Caco-2 (cell line): ENCODE data around the gene SCN3B. TPM values are rescaled to one million over a fixed set of nuclear protein-coding genes. Genes with fewer than 3 reads are reported as not detected.

Experiments
- BruUV-seq: library from RNA; stranded (reverse); fragments of 400-500 nt; replicated peaks from 2 replicates; lab custom pipeline; 2021; lab: Mats Ljungman, UMichigan
- CTCF ChIA-PET: fragments of 300-600 bp; sonication (Branson Sonifier 250); formaldehyde crosslinking; loops from one replicate; lab custom pipeline; 2022; ENCODE audit warnings: antibody characterized with exemption; lab: Charles Lee
- POLR2A ChIA-PET: fragments of 300-600 bp; sonication (Branson Sonifier 250); formaldehyde crosslinking; loops from one replicate; lab custom pipeline; 2022; ENCODE audit warnings: antibody characterized with exemption; lab: Charles Lee
- DNase-seq, 2 experiments: peaks; one replicate each; pipeline versions ENCODE4 v3.0.0 to v3.0.0-alpha.2; 2020 to 2022
- H3K27me3 ChIP-seq: replicated peaks from 2 replicates; pipeline ENCODE4 v1.6.0; 2011; ENCODE audit warnings: low read length; ENCODE audit not compliant: control insufficient read depth, insufficient read depth
- H3K36me3 ChIP-seq: 2 replicates; pipeline ENCODE4 v1.5.1; 2011; ENCODE audit warnings: low read length; ENCODE audit not compliant: control insufficient read depth, insufficient read depth
- H3K4me1 ChIP-seq: fragments of 250-450 bp; sonication (Bioruptor Pico); 2 replicates; pipeline ENCODE4 v1.5.1; 2020; ENCODE audit warnings: mild to moderate bottlenecking
- H3K4me3 ChIP-seq: 2 replicates; pipeline ENCODE4 v1.5.1; 2011; ENCODE audit warnings: low read depth, mild to moderate bottlenecking, control low read depth, low read length
- H3K9me3 ChIP-seq: fragments of 250-450 bp; sonication (Bioruptor Pico); 2 replicates; pipeline ENCODE4 v1.5.1; 2020; ENCODE audit warnings: mild to moderate bottlenecking, moderate library complexity
- H3K27ac Mint-ChIP-seq: one replicate; pipeline ENCODE4 v1.8.0; 2022; ENCODE audit warnings: mixed read lengths; ENCODE audit not compliant: unreplicated experiment
- H3K27me3 Mint-ChIP-seq: one replicate; pipeline ENCODE4 v1.8.0; 2022; ENCODE audit warnings: mixed read lengths; ENCODE audit not compliant: insufficient read depth, unreplicated experiment
- H3K36me3 Mint-ChIP-seq: one replicate; pipeline ENCODE4 v1.8.0; 2022; ENCODE audit warnings: mild to moderate bottlenecking, mixed read lengths; ENCODE audit not compliant: insufficient read depth, unreplicated experiment
- H3K4me1 Mint-ChIP-seq: one replicate; pipeline ENCODE4 v1.8.0; 2022; ENCODE audit warnings: low read depth, mixed read lengths; ENCODE audit not compliant: unreplicated experiment
- H3K4me3 Mint-ChIP-seq: one replicate; pipeline ENCODE4 v1.8.0; 2022; ENCODE audit warnings: mild to moderate bottlenecking, moderate library complexity, mixed read lengths; ENCODE audit not compliant: unreplicated experiment
- H3K9me3 Mint-ChIP-seq: one replicate; pipeline ENCODE4 v1.8.0; 2022; ENCODE audit warnings: mixed read lengths; ENCODE audit not compliant: unreplicated experiment
- CTCF ChIP-seq, 2 experiments: fragments of 200-600 bp in 1 of 2; IDR thresholded peaks; 1 replicate in 1 of 2; 2 replicates in 1 of 2; pipeline versions ENCODE4 v1.5.1 to v1.8.0; 2011 to 2022; ENCODE audit warnings: antibody characterized with exemption in 1 of 2, control low read depth in 1 of 2, inconsistent platforms in 1 of 2, low read depth in 1 of 2, low read length in 1 of 2, mild to moderate bottlenecking in 1 of 2, moderate library complexity in 1 of 2; ENCODE audit not compliant: insufficient read depth in 1 of 2, severe bottlenecking in 1 of 2, unreplicated experiment in 1 of 2
- intact Hi-C: fragments of 100-400 bp; cut with micrococcal nuclease; formaldehyde crosslinking; loops from one replicate; pipeline ENCODE4 v1.10.0; 2022; ENCODE audit not compliant: unreplicated experiment
- total RNA-seq: library from RNA; stranded (reverse); gene quantifications from 2 replicates; pipeline ENCODE4 v1.2.3, GENCODE V29; 2022

The SCN3B gene
- total RNA-seq, 1 experiment from 2014 or later, result 0.82 TPM

DNA sequence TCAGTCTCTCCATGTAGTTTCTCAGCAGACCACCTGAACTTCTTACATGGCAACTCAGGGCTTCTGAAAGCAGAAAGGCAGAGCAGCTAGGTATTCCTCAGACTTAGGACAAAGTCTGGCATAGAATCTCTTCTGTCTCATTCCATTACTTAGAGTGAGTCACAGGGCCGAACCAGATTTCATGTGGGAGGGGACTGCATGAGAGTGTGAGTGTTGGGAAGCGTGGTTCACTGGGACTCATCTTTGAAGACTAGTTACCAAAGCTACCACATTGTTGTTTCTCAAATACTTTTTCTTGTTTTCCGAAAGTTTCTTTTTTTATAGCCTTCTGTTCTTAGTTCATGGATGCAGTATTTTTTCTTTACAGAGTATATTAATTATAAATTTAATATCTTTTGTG, 36.1 kb upstream of the SCN3B start:
- ChIA-PET POLR2A (no interaction called here), CTCF (no interaction called here)
- Histone ChIP-seq H3K4me1 (no peaks in the 10 kb centered on the region), H3K9me3 (0 out of 2 replicates have a peak, but pooled peaks cover 3% of the 10 kb centered on the region), H3K36me3 (no peaks in the 10 kb centered on the region), H3K4me3 (no peak overlapping the region), H3K27me3 (no peaks in the 10 kb centered on the region)
- no TSS peak for BruUV-seq
- no peaks in the 10 kb centered on the region for H3K36me3 Mint-ChIP-seq
- no peak overlapping the region for H3K27ac Mint-ChIP-seq
- intact Hi-C loops, result no loop called here
- TF ChIP-seq CTCF (IDR thresholded peaks at IDR 0.05; ENCODE audit: insufficient read depth in 1 of 2, low read depth in 1 of 2, low read length in 1 of 2, severe bottlenecking in 1 of 2, unreplicated experiment in 1 of 2), result no peak
- H3K27me3 Mint-ChIP-seq, result peaks cover 60% of the 10 kb centered on the region
- no peaks in the 10 kb centered on the region for H3K4me1 Mint-ChIP-seq
- no peaks in the 10 kb centered on the region for H3K9me3 Mint-ChIP-seq
- DNase-seq, result no peak
- no peak overlapping the region for H3K4me3 Mint-ChIP-seq

DNA sequence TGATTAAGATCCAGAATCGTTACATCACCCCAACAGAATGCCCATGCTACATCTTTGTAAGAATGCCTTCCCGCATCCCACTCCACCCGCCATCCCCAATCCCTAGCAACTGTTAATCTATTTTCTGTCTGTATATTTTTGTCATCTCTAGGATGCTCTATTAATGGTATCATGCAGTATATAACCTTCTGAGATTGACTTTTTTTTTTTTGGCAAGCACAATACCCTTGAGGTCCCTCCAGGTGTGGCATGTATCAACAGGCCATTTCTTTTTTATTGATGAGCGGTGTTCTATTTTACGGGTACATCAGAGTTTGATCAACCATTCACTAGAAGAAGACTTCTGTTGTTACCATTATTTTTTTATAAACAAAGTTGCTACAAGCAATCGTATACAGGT, 30.2 kb upstream of the SCN3B start:
- Histone ChIP-seq H3K36me3 (no peaks in the 10 kb centered on the region), H3K4me3 (no peak overlapping the region), H3K9me3 (no peaks in the 10 kb centered on the region), H3K27me3 (peaks cover 1% of the 10 kb centered on the region; the same call in 1 of the 2 replicates), H3K4me1 (no peaks in the 10 kb centered on the region)
- ChIA-PET POLR2A (no interaction called here), CTCF (no interaction called here)
- TF ChIP-seq CTCF (IDR thresholded peaks at IDR 0.05; ENCODE audit: insufficient read depth in 1 of 2, low read depth in 1 of 2, low read length in 1 of 2, severe bottlenecking in 1 of 2, unreplicated experiment in 1 of 2), result no peak
- Mint-ChIP-seq H3K36me3 (no peaks in the 10 kb centered on the region), H3K4me1 (no peaks in the 10 kb centered on the region), H3K4me3 (no peak overlapping the region), H3K27me3 (peaks cover 52% of the 10 kb centered on the region), H3K27ac (no peak overlapping the region), H3K9me3 (no peaks in the 10 kb centered on the region)
- intact Hi-C loops, result no loop called here
- no TSS peak for BruUV-seq
- no peak for DNase-seq

DNA sequence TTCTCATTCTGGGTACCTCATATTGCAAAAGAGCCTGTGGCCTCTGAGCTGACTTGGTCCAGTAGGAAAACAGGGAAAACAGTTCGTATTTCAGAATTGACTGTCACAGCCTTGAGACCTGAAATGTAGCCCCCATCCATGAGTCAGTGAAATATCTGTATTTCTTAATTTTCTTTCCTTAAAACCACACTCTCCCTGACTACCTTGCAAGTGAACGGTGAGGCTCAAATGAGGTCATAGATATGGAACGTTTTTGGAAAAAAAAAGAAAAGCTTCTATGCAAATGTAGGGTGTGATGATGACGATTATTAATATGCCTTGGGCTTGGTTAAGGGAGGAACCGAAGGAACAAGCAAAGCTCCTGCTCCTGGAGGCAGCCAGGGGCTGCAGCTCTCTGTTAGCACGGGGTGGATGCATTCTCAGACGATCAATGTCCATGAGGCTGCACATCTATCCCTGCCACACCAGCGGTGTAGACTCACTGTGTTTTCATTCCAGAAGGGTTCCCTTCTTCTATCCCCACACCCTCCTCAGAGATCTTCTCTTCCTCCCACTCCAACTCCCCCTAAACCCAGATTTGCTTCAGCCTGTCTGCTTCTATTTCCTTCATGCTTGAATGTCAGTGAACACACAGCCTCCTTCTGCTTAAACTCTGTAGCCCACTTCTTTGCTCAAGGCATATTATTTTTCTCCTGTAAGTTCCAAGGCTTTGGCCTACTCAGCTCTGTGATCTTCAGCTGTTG, 29.2 kb upstream of the SCN3B start:
- BruUV-seq, result no TSS peak
- H3K27ac Mint-ChIP-seq, result no peak overlapping the region
- H3K27me3 Mint-ChIP-seq, result peaks cover 45% of the 10 kb centered on the region
- ChIA-PET POLR2A (no interaction called here), CTCF (no interaction called here)
- Histone ChIP-seq H3K36me3 (no peaks in the 10 kb centered on the region), H3K27me3 (peaks cover 1% of the 10 kb centered on the region; the same call in 1 of the 2 replicates), H3K4me1 (no peaks in the 10 kb centered on the region), H3K9me3 (no peaks in the 10 kb centered on the region), H3K4me3 (no peak overlapping the region)
- H3K36me3 Mint-ChIP-seq, result no peaks in the 10 kb centered on the region
- no peak for DNase-seq
- intact Hi-C loops, result no loop called here
- no peaks in the 10 kb centered on the region for H3K4me1 Mint-ChIP-seq
- no peak for TF ChIP-seq CTCF (IDR thresholded peaks at IDR 0.05; ENCODE audit: insufficient read depth in 1 of 2, low read depth in 1 of 2, low read length in 1 of 2, severe bottlenecking in 1 of 2, unreplicated experiment in 1 of 2)
- no peaks in the 10 kb centered on the region for H3K9me3 Mint-ChIP-seq
- no peak overlapping the region for H3K4me3 Mint-ChIP-seq
